ENCODE data around the gene FBXO42.
"Not testable (repeated sequence)": the region's sequence is repeated elsewhere in the genome, so short reads cannot be mapped to it uniquely, and the experiment has no call there.

The FBXO42 gene

DNA sequence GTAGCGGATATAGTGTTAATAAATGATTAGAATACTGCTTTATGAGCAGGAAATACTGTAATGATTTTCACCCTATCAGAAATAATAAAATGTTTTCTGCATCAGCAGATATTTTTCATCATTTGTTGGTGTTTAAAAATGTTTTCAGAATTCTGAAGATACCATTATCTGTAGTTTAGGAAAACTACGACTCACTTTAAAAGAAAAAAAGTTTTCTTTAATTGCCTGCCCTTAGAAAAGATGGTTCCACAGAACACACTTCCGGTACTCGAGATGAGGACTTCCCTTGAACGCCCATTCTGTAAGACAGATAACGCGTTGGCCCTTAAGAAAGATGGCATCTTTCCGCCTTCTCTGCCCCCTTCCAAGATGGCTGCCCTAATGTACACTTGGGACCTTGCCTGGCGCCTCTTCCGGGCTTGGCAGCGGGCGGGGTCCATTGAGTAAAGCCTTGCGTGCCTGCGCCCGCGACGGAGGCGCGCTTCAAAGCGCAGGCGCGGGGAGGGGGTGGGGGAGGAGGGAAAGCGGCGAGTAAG lies 14.5 kb upstream of the FBXO42 start, which contains the start of gene SZRD1:
SZRD1 (plus strand) TSS at position 521 of the 536 bp plus-strand sequence. CDS start 16 bp downstream, outside the sequence.
- Histone ChIP-seq H3K9me3 (ENCODE audit: low read length) (no peaks in the 10 kb centered on the region), H3K4me1 (ENCODE audit: insufficient read depth, low read length) (peaks cover 14% of the 10 kb centered on the region), H2AFZ (ENCODE audit: low read depth, low read length) (peak within 1 kb of the TSS; percentile 91), H3K36me3 (ENCODE audit: insufficient read depth, low read length) (peaks cover 3% of the 10 kb centered on the region), H3K4me3 (ENCODE audit: low read length) (peak within 1 kb of the TSS; percentile 83), H3K27me3 (ENCODE audit: insufficient read depth, low read length) (no peaks in the 10 kb centered on the region)

DNA sequence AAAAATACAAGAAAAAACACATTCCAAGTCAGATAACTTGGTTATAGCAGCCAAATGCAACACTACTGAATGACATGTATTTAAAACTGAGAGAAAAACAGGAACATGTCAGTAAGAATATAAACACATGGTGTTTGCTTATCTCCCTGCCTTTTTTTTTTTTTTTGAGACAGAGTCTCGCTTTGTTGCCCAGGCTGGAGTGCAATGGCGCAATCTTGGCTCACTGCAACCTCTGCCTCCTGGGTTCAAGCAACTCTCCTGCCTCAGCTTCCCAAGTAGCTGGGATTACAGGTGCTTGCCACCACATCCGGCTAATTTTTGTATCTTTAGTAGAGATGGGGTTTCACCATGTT lies 12.8 kb upstream of the FBXO42 start:
- not testable (repeated sequence) for H3K36me3 ChIP-seq (ENCODE audit: insufficient read depth, low read length); H3K4me3 ChIP-seq (ENCODE audit: low read length); H3K27me3 ChIP-seq (ENCODE audit: insufficient read depth, low read length); H2AFZ ChIP-seq (ENCODE audit: low read depth, low read length); H3K9me3 ChIP-seq (ENCODE audit: low read length)
- peaks cover 14% of the 10 kb centered on the region for H3K4me1 ChIP-seq (ENCODE audit: insufficient read depth, low read length)

DNA sequence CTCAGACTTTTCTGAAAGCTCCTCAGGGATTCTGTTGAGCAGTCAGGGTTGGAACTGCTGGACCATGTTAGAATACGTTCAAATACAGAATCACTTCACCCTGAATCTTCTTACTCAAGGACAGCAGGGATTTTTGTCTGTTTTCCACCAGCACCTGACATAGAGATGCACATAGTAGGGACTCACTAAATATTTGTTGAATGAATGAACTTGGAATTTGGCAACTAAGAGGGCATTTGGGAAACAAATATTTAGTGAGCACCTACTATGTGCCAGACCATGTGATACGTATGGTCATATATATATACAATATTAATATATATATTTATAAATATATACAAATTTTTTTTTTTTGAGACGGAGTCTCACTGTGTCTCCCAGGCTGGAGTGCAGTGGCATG lies 4.6 kb upstream of the FBXO42 start:
- Histone ChIP-seq H3K9me3 (ENCODE audit: low read length) (no peaks in the 10 kb centered on the region), H3K4me1 (ENCODE audit: insufficient read depth, low read length) (peaks cover 5% of the 10 kb centered on the region), H2AFZ (ENCODE audit: low read depth, low read length) (no peak overlapping the region), H3K36me3 (ENCODE audit: insufficient read depth, low read length) (no peaks in the 10 kb centered on the region), H3K27me3 (ENCODE audit: insufficient read depth, low read length) (no peaks in the 10 kb centered on the region), H3K4me3 (ENCODE audit: low read length) (no peak overlapping the region)

DNA sequence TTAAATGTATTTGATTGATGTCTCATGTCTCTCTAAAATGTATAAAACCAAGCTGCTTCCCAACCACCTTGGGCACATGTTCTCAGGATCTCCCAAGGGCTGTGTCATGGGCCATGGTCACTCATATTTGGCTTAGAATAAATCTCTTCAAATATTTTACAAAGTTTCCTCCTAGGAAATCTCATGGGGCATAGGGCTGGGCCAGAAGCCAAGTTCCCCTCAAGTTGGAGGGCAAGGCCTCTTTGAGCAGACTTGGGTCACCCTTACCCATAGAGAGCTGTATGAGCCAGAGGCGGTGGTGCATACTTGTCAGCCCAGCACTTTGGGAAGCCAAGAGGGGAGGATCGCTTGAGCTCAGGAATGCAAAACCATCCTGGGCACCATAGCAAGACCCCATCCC lies 2.3 kb upstream of the FBXO42 start:
- H3K9me3 ChIP-seq (ENCODE audit: low read length), result no peaks in the 10 kb centered on the region
- H3K4me3 ChIP-seq (ENCODE audit: low read length), result no peak overlapping the region
- no peaks in the 10 kb centered on the region for H3K36me3 ChIP-seq (ENCODE audit: insufficient read depth, low read length)
- H2AFZ ChIP-seq (ENCODE audit: low read depth, low read length), result no peak overlapping the region
- peaks cover 14% of the 10 kb centered on the region for H3K4me1 ChIP-seq (ENCODE audit: insufficient read depth, low read length)
- H3K27me3 ChIP-seq (ENCODE audit: insufficient read depth, low read length), result no peaks in the 10 kb centered on the region

DNA sequence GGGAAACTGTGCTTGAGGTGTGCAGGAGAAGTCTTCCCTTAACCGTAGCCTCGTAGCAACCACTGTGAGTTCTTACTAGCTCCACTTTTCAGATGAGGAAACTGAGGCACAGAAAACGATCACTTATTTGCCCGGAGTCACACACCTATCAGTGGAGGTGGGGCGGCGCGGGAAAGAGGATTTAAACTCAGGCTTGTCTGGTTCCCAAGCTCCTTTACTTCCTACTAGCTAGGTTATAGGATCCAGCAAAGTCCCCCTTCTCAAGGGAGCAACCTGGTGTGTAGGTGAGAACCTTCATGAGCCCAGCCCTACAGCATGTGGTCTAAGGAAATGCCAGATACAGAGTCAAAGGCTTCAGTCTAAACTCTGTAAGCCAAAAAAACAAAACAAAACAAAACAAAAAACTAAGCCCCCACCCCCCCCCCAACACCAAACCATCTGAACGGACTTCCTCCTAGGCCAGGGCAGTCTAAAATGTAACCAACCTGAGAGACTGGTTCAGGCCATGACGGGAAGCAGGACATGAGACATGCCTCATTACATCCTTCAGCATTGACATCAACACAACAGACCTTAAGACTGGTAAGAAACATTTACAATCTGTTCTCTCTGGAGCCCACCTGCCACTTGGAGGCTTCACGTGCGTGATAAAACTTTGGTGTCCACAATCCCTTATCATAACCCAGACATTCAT lies 709 bp upstream of the FBXO42 start:
- Histone ChIP-seq H3K36me3 (ENCODE audit: insufficient read depth, low read length) (no peaks in the 10 kb centered on the region), H3K27me3 (ENCODE audit: insufficient read depth, low read length) (no peaks in the 10 kb centered on the region), H3K4me3 (ENCODE audit: low read length) (peak overlapping the region; percentile 74), H3K4me1 (ENCODE audit: insufficient read depth, low read length) (peaks cover 21% of the 10 kb centered on the region), H2AFZ (ENCODE audit: low read depth, low read length) (peak overlapping the region; percentile 78), H3K9me3 (ENCODE audit: low read length) (no peaks in the 10 kb centered on the region)

DNA sequence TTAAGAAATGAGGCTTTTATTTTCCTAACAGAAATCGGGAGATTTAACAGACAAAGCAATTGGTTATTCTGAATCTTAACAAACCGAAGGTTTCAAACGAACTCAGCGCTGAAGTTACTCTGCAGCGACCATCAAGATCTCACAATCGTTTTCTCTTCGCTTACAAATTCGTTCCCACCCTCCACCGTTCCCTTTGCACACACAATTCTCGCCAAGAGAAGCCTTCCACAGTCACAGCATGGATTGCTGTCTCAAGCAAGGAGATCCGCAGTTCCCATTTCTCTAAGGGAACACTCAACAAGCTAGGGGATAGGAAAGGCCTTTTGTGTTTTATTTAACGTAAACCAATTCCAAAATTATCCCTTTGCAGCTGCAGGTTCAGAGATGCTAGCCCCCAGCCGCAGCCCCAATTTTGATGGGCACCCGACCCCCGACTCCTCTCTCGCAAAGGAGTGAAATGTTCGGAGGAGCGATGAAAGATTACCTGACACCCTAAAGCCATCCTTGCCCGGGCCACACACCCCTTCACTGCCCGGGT lies 755 bp downstream of the FBXO42 start:
- peaks cover 21% of the 10 kb centered on the region for H3K4me1 ChIP-seq (ENCODE audit: insufficient read depth, low read length)
- no peaks in the 10 kb centered on the region for H3K27me3 ChIP-seq (ENCODE audit: insufficient read depth, low read length)
- peak overlapping the region; percentile 28 for H2AFZ ChIP-seq (ENCODE audit: low read depth, low read length)
- peak overlapping the region; percentile 74 for H3K4me3 ChIP-seq (ENCODE audit: low read length)
- no peaks in the 10 kb centered on the region for H3K9me3 ChIP-seq (ENCODE audit: low read length)
- H3K36me3 ChIP-seq (ENCODE audit: insufficient read depth, low read length), result no peaks in the 10 kb centered on the region

DNA sequence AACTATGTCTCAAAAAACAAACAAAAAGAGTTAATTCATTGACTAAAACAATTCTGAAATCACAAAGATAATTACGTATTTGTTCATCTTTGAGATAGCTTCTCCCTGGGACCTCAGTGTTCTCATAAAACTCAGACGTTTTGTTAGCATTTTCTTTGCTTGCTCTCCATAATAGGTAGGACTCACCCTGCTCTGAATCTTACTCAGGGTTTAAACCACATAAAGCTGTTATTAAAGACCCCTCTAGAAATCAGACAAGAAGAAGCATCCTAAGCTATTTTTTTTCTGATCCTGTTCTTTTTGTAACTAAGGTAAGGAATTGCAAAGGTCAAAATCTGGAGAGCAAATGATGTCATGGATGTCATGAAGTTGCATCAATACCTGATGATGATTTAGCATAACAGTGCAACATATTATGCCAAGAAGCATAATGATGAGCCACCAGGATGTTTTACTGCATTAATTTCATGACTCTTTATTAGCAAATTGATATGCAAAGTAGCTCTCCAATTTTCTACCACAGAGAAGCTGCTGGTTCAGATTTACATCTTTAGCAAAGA lies 2.4 kb downstream of the FBXO42 start:
- Histone ChIP-seq H3K27me3 (ENCODE audit: insufficient read depth, low read length) (no peaks in the 10 kb centered on the region), H3K4me1 (ENCODE audit: insufficient read depth, low read length) (peaks cover 21% of the 10 kb centered on the region), H2AFZ (ENCODE audit: low read depth, low read length) (no peak overlapping the region), H3K9me3 (ENCODE audit: low read length) (no peaks in the 10 kb centered on the region), H3K36me3 (ENCODE audit: insufficient read depth, low read length) (no peaks in the 10 kb centered on the region), H3K4me3 (ENCODE audit: low read length) (peak overlapping the region; percentile 74)

DNA sequence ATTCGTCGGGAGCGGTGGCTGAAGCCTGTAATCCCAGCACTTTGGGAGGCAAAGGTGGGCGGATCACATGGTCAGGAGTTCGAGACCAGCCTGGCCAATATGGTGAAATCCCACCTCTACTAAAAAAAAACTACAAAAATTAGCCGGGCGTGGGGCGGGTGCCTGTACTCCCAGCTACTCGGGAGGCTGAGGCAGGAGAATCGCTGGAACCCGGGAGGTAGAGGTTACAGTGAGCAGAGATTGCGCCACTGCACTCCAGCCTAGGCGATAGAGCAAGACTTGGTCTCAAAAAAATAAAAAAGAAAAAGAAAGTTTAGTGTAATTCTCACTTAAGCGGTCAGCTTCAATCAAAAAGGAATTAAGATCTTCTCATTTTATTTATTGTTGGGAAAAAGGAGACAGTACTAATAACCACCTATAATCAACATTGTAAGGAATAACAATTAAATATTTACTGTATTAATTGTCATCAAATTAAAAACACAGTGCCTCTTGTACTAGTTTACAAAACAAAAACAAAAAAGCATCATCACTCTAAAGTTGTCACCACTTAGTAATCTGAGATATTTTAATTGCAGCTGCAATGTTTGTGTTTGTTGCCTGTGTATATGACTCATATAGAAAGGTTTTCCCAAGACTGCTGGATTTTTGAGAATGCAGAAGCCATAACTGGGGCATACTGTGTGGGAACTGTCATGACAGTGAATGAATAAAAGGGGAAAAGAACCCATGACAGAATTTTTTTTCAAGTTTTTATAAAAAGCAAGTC lies 3.7 kb downstream of the FBXO42 start:
- H3K27me3 ChIP-seq (ENCODE audit: insufficient read depth, low read length), result no peaks in the 10 kb centered on the region
- H3K4me1 ChIP-seq (ENCODE audit: insufficient read depth, low read length), result peaks cover 21% of the 10 kb centered on the region
- H3K36me3 ChIP-seq (ENCODE audit: insufficient read depth, low read length), result no peaks in the 10 kb centered on the region
- H3K4me3 ChIP-seq (ENCODE audit: low read length), result no peak overlapping the region
- no peaks in the 10 kb centered on the region for H3K9me3 ChIP-seq (ENCODE audit: low read length)
- no peak overlapping the region for H2AFZ ChIP-seq (ENCODE audit: low read depth, low read length)

DNA sequence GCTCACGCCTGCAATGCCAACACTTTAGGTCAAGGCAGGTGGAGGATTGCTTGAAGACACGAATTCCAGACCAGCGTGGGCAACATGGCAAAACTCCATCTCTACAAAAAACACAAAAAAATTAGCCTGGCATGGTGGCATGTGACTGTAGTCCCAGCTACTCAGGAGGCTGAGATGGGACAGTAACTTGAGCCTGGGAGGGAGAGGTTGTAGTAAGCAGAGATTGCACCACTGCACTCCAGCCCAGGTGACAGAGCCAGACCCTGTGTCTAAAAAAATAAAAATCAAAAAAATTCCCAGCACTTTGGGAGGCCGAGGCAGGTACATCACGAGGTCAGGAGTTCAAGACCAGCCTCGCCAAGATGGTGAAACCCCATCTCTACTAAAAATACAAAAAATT lies 9.0 kb downstream of the FBXO42 start:
- H3K4me3 ChIP-seq (ENCODE audit: low read length); H3K9me3 ChIP-seq (ENCODE audit: low read length); H3K4me1 ChIP-seq (ENCODE audit: insufficient read depth, low read length); H3K27me3 ChIP-seq (ENCODE audit: insufficient read depth, low read length); H2AFZ ChIP-seq (ENCODE audit: low read depth, low read length): not testable (repeated sequence)
- peaks cover 12% of the 10 kb centered on the region for H3K36me3 ChIP-seq (ENCODE audit: insufficient read depth, low read length)

DNA sequence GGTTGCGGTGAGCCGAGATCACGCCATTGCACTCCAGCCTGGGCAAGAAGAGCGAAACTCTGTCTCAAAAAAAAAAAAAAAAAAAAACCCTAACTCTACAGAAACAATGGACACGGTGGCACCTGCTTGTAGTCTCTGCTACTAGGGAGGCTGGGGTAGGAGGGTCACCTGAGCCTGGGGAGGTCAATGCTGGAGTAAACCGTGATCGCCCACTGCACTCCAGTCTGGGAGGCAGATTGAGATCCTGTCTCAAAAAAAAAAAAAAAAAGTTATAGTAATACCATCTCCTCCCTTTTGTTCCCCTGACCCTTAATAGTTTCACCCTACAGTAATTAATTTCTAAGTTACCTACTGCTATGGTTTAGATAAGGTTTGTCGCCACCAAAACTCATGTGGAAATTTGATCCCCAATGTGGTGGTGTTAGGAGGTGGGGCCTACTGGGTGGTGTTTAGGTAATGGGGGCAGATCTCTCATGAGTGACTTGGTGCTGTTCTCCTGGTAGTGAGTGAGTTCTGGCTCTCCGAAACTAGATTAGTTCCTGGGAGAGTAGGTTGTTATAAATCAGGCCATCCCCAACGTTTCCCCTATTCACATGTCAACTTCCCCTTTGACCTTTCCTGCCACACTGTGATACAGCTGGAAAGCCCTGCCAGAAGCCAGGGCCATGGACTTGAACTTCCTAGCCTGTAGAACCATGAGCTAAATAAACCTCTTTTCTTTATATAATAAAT lies 9.8 kb downstream of the FBXO42 start:
- no peak overlapping the region for H3K4me3 ChIP-seq (ENCODE audit: low read length)
- H3K9me3 ChIP-seq (ENCODE audit: low read length), result no peaks in the 10 kb centered on the region
- H3K36me3 ChIP-seq (ENCODE audit: insufficient read depth, low read length), result peaks cover 12% of the 10 kb centered on the region
- H2AFZ ChIP-seq (ENCODE audit: low read depth, low read length), result no peak overlapping the region
- H3K27me3 ChIP-seq (ENCODE audit: insufficient read depth, low read length), result no peaks in the 10 kb centered on the region
- no peaks in the 10 kb centered on the region for H3K4me1 ChIP-seq (ENCODE audit: insufficient read depth, low read length)

DNA sequence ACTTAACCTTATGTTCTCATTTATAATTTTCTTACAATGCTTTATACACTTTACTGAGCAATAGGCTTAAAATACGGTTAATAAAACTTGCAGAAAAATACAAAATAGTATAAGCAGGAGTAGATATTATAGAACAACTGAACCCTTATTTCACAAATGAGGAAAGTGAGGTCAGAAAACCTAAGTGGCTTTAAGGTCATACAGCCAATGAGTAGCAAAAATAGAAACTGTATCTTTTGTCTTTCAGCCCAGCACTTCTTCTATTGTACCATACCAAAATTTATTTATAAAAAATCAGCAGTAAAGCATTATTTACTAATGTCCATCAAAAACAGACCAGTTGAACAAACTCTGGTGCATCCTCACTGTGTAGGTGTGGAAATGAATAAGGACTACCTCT lies 11.6 kb downstream of the FBXO42 start:
- Histone ChIP-seq H3K4me1 (ENCODE audit: insufficient read depth, low read length) (no peaks in the 10 kb centered on the region), H3K27me3 (ENCODE audit: insufficient read depth, low read length) (no peaks in the 10 kb centered on the region), H2AFZ (ENCODE audit: low read depth, low read length) (no peak overlapping the region), H3K4me3 (ENCODE audit: low read length) (no peak overlapping the region), H3K9me3 (ENCODE audit: low read length) (no peaks in the 10 kb centered on the region), H3K36me3 (ENCODE audit: insufficient read depth, low read length) (peaks cover 12% of the 10 kb centered on the region)

DNA sequence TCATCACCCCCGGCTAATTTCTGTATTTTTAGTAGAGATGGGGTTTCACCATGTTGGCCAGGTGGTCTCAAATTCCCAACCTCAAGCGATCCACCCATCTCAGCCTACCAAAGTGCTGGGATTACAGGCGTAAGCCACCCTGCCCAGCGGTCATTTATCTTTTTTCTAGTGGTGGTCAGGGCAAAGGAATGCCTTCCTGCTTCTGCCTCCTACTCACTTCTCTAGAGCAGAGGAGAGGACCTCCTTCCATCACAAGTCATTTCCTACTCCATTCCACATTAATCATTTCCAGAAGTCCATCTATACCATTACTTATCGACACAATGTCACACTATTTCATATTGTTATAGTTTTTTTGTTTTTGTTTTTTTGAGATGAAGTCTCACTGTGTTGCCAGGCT lies 13.3 kb downstream of the FBXO42 start:
- Histone ChIP-seq H3K4me3 (ENCODE audit: low read length) (no peak overlapping the region), H3K9me3 (ENCODE audit: low read length) (no peaks in the 10 kb centered on the region), H2AFZ (ENCODE audit: low read depth, low read length) (no peak overlapping the region), H3K27me3 (ENCODE audit: insufficient read depth, low read length) (no peaks in the 10 kb centered on the region), H3K4me1 (ENCODE audit: insufficient read depth, low read length) (no peaks in the 10 kb centered on the region), H3K36me3 (ENCODE audit: insufficient read depth, low read length) (peaks cover 12% of the 10 kb centered on the region)

All from neuron (in vitro differentiated cells).